HG02870 (cell line): ENCODE measurements around the gene PTF1A.
"Not testable (repeated sequence)": the region's sequence is repeated elsewhere in the genome, so short reads cannot be mapped to it uniquely, and the experiment has no call there.

Experiments used
- ATAC-seq: cut with Tn5 transposase; IDR thresholded peaks from one replicate; pipeline ENCODE4 v1.9.1; 2021; ENCODE audit warnings: mild to moderate bottlenecking, moderate library complexity; ENCODE audit not compliant: unreplicated experiment

Gene PTF1A

DNA sequence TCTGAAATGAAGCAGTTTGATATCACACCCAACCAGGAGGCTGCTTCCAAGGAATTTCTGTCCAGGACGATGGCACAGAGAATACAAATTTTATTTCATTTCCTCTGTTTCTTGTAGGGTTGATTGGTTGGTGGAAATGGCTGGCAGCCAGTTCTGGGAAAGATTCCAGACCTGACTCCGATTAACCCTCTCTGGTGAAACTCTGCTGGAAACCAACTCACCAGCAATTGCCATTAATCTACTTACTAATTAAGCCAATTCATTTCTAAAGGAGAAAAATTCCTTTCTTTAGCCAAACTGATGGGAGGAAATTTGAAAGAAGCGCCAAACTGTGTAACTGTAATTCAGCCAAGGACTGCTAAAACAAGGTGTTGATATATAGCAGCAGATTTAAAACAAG lies 10.7 kb downstream of the PTF1A start:
- no peak for ATAC-seq

DNA sequence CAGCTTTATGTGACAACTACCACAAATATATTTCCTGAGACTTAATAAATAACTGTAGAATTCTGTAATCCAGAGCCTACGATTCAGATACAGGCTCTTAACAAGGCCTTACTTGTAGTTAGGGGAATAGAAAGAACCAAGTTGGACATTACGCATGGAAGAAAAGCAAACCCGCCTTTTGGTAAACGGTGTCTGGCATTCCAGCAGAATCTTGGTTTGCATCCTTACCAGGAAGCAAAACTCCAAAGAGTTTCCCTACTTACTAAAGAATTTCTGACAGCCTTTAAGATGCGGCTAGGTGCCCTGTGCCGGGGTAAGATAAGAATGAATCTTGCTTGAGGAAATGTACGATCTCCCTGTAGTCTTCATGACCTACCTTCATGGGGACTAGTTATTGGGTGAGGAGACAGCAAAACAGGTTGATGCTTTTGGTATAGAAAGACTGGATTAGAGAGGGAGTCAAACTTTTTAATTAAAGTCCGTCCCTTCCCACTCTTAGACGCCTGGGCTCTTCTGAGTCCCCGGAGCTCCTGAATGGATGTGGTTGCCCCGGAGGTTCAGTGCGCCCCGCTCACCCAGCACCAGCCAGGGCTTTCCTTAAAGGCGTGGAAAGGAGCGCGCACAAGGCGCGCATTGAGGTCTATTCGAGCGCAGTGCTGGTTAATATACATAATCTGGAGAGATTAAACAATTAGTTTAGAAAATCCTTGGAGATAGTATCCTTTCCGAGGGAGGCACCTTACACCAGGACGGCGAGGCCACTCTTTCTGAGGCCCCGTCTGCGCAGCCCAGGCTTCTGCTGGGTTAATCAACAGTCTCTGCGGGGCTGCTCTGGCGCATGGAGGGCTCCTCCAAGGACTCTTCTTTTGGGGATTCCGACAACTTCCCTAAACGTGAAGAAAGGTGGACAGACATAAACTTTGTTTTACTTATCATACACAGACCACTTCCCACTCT lies 11.5 kb downstream of the PTF1A start:
- no peak for ATAC-seq

DNA sequence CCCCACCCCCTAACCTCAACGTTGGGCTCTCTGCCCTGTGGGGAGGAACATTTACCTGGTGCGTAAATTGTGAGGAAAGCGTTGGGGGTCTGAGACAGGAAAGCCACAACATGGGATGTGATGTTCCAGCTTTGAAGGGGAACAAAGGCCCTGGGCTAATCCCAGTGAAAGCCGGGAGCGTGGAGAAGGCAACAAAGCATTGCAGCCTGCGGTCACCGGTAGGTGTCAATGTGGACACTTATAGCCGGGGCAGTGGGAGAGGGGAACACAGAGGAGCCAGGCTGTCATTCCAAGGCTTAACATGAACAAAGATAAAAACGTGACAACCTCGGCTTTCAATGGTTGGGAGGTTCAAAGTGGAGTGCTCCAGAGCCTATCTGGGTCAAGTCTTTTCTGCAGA lies 12.7 kb downstream of the PTF1A start:
- ATAC-seq, result no peak

DNA sequence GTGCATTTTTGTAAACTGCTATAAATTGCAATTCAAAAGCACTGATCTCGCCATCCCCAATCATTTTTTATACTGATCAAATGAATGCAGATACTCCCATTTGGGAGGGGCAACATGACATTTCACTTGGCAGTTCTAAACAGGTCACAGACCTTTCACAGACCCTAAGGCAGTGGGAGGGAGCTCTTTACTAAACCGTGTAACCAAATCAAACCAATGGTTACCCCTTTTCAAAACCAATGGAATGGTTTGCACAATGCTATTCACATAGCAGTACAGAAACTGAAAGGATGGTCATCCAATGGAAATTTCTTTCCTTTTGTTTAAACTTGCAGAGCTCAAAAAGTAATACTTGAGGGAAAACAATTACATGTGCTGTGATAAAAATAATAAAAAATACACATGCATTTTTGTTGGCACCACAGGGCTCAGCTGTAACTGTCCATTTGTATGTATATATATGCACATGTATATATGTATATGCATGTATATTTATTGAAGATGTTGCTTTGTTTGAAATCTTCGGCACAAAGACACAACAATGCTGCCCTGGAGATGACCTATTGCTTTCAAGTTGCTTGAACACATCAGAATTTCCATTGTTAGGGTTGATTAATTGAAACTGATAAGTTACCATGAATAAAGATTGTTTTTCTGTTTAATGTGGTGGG lies 14.0 kb downstream of the PTF1A start:
- ATAC-seq, result no peak

DNA sequence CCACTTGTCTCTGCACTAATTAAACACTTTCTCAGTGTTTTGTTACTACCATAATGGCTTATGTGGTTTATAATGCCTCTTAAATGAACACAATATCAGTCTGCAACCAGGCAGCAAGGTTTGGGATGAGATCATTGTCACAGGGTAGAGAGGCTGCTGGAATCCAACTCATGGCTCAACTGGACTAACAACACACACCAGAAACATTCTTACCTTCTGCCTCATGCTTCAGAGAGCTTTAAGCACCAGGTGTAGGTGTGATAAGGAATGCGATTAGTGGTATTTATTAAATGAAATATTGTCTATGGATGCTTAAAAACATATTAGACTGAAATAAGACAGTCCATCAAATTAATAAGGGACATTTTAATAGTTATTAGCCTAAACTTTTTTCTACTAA lies 25.4 kb downstream of the PTF1A start:
- ATAC-seq, result no peak

DNA sequence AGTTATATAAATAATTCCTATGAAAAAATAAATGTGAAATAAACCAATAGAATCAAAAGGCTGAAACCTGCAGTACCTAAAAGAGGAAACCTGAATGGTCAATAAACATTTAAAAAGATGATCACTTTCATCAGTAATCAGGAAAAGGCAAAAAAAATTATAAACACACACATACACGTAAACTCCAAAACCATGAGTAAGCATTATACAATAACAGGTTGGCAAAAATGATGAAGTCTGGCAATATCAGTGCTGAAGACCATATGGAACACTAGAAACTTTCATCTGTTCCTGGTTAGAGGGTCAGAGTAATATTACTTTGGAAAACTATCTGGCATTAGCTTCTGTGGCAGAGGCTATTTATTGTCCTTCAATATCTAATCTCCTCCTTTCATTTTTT lies 38.5 kb downstream of the PTF1A start:
- no peak for ATAC-seq

DNA sequence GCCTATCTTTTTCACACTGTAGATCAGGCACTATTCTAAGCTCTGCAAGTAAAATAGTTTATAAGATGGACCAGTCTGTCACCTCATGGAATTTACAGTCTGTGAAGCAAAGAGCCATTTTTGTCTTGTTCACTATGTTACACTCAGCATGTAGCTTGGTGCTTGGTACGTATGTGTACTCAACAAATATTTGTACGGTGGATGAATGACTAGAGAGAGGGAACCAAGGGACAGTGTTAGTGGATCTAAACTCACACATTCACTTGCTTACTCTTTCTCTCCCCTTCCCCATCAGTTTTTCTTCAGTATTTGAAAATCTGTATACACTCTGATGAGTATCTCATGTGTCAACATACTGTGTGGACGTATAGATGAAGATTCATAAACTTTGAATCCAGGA lies 45.9 kb downstream of the PTF1A start:
- ATAC-seq, result no peak

DNA sequence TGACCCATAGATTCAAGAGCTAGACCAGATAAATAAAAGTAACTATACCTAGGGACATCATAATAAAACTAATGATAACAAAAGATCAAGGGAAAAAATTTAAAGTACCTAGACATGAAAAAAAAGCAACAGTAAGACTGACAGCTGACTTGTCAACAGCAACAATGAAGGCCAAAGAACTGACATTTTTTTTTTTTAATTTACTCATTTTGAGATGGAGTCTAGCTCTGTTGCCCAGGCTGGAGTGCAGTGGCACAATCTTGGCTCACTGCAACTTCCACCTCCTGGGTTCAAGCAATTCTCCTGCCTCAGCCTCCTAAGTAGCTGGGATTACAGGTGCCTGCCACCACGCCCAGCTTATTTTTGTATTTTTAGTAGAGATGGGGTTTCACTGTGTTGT lies 49.7 kb downstream of the PTF1A start:
- ATAC-seq, result not testable (repeated sequence)
